Spleen (tissue), 7 donors: ENCODE results near the gene ANKS1B.

Source experiments
- POLR2A ChIP-seq, 3 donors: fragments of 450-650 bp; IDR thresholded peaks; one replicate each; pipeline ENCODE4 v1.5.1; 2017; ENCODE audit warnings: antibody characterized with exemption in 3 of 3, mild to moderate bottlenecking in 1 of 3
- POLR2AphosphoS5 ChIP-seq, 3 donors: sonication (generic); formaldehyde crosslinking; IDR thresholded peaks; one replicate each; pipeline ENCODE4 v1.5.1; 2017; ENCODE audit warnings: antibody characterized with exemption in 3 of 3
- TF ChIP-seq, protein P1 (sequence below), 11 experiments: fragments of 200-600 bp in 7 of 11; fragments of 450-650 bp in 4 of 11; sonication (generic) in 4 of 11; IDR thresholded peaks in 8 of 11; conservative IDR thresholded peaks in 3 of 11; 1 replicate in 7 of 11; 2 replicates in 4 of 11; pipeline versions ENCODE4 v1.4.0 to v1.8.0; 2016 to 2021; ENCODE audit warnings: antibody characterized with exemption in 11 of 11, inconsistent platforms in 4 of 11, mild to moderate bottlenecking in 1 of 11
- donor health status: DM: no; HTN: no; CAD: no; lungs with moderate emphysema.
- donor health status: DM: no; HTN: no; CAD: no.
- donor health status: DM: no; HTN: no; CAD: no.

DNA sequence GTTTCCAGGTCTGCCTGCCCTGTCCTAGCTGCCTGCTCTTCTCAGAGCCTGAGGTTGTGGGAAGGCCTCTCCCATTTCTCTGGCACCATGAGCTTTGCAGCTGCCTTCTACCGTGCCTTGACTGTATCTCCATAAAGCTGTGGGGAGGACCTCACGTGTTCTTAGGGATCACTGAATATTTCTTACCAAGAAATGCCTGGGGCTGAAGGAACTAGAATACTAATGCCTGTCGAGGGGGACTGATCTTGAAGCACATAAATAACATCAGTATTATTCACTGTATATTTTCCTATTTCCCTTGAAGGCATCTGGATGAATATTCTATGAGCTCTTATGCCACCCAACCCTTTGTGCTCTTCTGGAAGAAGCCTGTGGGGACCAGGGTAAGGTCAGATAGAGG is 1236.3 kb downstream of the ANKS1B start:
- TF ChIP-seq, protein P1, sequence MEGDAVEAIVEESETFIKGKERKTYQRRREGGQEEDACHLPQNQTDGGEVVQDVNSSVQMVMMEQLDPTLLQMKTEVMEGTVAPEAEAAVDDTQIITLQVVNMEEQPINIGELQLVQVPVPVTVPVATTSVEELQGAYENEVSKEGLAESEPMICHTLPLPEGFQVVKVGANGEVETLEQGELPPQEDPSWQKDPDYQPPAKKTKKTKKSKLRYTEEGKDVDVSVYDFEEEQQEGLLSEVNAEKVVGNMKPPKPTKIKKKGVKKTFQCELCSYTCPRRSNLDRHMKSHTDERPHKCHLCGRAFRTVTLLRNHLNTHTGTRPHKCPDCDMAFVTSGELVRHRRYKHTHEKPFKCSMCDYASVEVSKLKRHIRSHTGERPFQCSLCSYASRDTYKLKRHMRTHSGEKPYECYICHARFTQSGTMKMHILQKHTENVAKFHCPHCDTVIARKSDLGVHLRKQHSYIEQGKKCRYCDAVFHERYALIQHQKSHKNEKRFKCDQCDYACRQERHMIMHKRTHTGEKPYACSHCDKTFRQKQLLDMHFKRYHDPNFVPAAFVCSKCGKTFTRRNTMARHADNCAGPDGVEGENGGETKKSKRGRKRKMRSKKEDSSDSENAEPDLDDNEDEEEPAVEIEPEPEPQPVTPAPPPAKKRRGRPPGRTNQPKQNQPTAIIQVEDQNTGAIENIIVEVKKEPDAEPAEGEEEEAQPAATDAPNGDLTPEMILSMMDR (IDR thresholded peaks at IDR 0.05 in 8 of 11, conservative IDR thresholded peaks at IDR 0.05 in 3 of 11): no peak
- no peak for TF ChIP-seq POLR2A (IDR thresholded peaks at IDR 0.05)
- TF ChIP-seq POLR2AphosphoS5 (IDR thresholded peaks at IDR 0.05): no peak
